GM23248 (cell line): Measurements from ENCODE around the gene HAPLN2.

ENCODE experiments used
- EZH2 ChIP-seq: fragments of 200-600 bp; sonication (generic); IDR thresholded peaks from 2 replicates; pipeline ENCODE4 v1.6.1; 2018; ENCODE audit warnings: antibody characterized with exemption, mild to moderate bottlenecking; ENCODE audit not compliant: insufficient read depth, poor library complexity, severe bottlenecking
- EZH2phosphoT487 ChIP-seq: fragments of 200-600 bp; sonication (generic); IDR thresholded peaks from 2 replicates; pipeline ENCODE4 v1.6.1; 2018; ENCODE audit warnings: antibody characterized with exemption, moderate library complexity, mild to moderate bottlenecking, low read depth; ENCODE audit not compliant: insufficient read depth

GRCh38 chr1:156654700-156655099 is 35.5 kb downstream of the HAPLN2 start:
- TF ChIP-seq EZH2, result no peak
- no peak for TF ChIP-seq EZH2phosphoT487
